22Rv1 (cell line): ENCODE measurements around the gene ANKRD40.

Experiments used
- ZFX ChIP-seq: fragments of 450-650 bp; IDR thresholded peaks from 2 replicates; pipeline ENCODE4 v1.6.1; 2017; ENCODE audit warnings: antibody characterized with exemption, borderline replicate concordance
- TF ChIP-seq, protein P1 (sequence below): fragments of 450-650 bp; IDR thresholded peaks from 2 replicates; pipeline ENCODE4 v1.5.1; 2017; ENCODE audit warnings: mild to moderate bottlenecking

- TF ChIP-seq, protein P1, sequence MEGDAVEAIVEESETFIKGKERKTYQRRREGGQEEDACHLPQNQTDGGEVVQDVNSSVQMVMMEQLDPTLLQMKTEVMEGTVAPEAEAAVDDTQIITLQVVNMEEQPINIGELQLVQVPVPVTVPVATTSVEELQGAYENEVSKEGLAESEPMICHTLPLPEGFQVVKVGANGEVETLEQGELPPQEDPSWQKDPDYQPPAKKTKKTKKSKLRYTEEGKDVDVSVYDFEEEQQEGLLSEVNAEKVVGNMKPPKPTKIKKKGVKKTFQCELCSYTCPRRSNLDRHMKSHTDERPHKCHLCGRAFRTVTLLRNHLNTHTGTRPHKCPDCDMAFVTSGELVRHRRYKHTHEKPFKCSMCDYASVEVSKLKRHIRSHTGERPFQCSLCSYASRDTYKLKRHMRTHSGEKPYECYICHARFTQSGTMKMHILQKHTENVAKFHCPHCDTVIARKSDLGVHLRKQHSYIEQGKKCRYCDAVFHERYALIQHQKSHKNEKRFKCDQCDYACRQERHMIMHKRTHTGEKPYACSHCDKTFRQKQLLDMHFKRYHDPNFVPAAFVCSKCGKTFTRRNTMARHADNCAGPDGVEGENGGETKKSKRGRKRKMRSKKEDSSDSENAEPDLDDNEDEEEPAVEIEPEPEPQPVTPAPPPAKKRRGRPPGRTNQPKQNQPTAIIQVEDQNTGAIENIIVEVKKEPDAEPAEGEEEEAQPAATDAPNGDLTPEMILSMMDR: no peak
- no peak for TF ChIP-seq ZFX
These were observed 17.5 kb downstream of the ANKRD40 start for GRCh38 chr17:50689956-50690886.
